22Rv1 (cell line): ENCODE data around the gene FRRS1.

Experiments used
- ZFX ChIP-seq: fragments of 450-650 bp; IDR thresholded peaks from 2 replicates; pipeline ENCODE4 v1.6.1; 2017; ENCODE audit warnings: antibody characterized with exemption, borderline replicate concordance
- TF ChIP-seq, protein P1 (sequence below): fragments of 450-650 bp; IDR thresholded peaks from 2 replicates; pipeline ENCODE4 v1.5.1; 2017; ENCODE audit warnings: mild to moderate bottlenecking

DNA sequence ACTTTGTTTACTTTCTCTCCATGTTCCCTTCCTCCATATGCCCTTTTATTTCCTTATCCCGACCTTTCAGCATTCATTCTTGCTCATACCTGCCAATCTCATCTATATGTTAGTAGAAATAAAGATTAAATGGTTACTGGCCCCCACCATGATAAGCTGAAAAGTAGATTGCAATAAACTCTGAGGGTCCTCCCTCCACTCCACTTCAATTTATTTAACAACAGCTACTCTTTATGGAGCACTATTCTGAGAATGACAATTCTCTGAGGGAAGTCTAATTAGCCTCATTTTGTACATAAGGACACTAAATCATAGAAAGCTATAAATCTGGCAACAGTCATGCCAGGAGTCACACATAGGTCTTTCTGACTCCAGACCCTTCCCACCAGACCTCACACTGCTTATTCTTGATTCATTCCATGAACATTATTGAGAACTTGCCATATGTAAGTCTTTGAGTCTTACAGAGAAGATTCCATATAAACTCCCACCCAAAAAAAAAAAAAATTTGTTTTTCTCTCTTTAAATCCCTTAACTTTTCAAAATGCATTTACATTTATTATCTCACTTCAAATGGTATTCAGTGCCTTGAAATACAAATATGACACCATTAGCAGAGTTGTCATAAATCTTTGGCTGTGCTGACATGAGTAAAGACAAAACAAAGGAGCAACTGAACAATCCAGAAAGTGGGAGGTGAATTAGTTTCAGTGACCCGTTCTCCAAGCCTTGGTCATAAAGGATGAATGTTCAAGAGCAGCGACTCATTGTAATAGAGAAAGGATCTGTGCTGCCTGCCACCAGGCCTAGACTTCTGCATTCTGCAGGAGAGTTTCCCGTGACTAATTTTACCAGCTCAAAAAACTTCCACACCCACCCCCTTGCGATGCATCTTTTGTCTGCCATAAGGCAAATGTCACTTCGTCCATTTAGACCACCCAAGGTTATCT is 92.0 kb downstream of the FRRS1 start:
- TF ChIP-seq, protein P1, sequence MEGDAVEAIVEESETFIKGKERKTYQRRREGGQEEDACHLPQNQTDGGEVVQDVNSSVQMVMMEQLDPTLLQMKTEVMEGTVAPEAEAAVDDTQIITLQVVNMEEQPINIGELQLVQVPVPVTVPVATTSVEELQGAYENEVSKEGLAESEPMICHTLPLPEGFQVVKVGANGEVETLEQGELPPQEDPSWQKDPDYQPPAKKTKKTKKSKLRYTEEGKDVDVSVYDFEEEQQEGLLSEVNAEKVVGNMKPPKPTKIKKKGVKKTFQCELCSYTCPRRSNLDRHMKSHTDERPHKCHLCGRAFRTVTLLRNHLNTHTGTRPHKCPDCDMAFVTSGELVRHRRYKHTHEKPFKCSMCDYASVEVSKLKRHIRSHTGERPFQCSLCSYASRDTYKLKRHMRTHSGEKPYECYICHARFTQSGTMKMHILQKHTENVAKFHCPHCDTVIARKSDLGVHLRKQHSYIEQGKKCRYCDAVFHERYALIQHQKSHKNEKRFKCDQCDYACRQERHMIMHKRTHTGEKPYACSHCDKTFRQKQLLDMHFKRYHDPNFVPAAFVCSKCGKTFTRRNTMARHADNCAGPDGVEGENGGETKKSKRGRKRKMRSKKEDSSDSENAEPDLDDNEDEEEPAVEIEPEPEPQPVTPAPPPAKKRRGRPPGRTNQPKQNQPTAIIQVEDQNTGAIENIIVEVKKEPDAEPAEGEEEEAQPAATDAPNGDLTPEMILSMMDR, result no peak
- no peak for TF ChIP-seq ZFX
